Esophagus muscularis mucosa (tissue), 3 donors: ENCODE results near the gene CEP104.

Experiments used
- POLR2A ChIP-seq: fragments of 450-650 bp; IDR thresholded peaks from one replicate; pipeline ENCODE4 v1.6.1; 2017; ENCODE audit warnings: antibody characterized with exemption, moderate library complexity, mild to moderate bottlenecking, low read depth
- TF ChIP-seq, protein P1 (sequence below), 3 experiments: fragments of 200-600 bp in 2 of 3; fragments of 450-650 bp in 1 of 3; sonication (generic) in 2 of 3; IDR thresholded peaks; one replicate each; pipeline ENCODE4 v1.5.1; 2017 to 2019; ENCODE audit warnings: antibody characterized with exemption in 3 of 3, mild to moderate bottlenecking in 2 of 3, moderate library complexity in 1 of 3

DNA sequence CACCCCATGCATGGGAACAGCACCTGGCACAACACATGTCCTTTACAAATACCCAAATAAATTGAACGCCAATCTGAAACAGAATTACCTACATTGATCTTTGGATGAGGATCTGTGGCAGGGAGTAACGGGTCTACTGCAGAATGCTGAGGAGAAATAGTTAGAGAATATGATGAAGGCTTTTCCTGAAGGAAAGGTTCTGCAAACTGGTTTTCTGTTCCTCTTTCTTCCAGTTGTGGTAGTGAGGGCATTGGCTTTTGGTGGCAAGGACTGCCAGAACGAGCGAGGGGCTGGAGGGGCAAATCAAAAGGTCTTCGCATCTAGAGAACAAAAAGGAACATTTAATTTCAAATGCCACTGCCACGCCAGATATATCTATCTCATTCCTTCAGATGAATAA lies 19.8 kb downstream of the CEP104 start:
- TF ChIP-seq, protein P1, sequence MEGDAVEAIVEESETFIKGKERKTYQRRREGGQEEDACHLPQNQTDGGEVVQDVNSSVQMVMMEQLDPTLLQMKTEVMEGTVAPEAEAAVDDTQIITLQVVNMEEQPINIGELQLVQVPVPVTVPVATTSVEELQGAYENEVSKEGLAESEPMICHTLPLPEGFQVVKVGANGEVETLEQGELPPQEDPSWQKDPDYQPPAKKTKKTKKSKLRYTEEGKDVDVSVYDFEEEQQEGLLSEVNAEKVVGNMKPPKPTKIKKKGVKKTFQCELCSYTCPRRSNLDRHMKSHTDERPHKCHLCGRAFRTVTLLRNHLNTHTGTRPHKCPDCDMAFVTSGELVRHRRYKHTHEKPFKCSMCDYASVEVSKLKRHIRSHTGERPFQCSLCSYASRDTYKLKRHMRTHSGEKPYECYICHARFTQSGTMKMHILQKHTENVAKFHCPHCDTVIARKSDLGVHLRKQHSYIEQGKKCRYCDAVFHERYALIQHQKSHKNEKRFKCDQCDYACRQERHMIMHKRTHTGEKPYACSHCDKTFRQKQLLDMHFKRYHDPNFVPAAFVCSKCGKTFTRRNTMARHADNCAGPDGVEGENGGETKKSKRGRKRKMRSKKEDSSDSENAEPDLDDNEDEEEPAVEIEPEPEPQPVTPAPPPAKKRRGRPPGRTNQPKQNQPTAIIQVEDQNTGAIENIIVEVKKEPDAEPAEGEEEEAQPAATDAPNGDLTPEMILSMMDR (IDR thresholded peaks at IDR 0.05): no peak
- no peak for TF ChIP-seq POLR2A
